Endodermal cell (in vitro differentiated cells): ENCODE results near the gene STK32B. TPM values are rescaled to one million over a fixed set of nuclear protein-coding genes. Genes with fewer than 3 reads are reported as not detected.

Experiments used
- DNase-seq: peaks from one replicate; pipeline ENCODE4 v3.0.0-alpha.2; 2017
- H3K27ac ChIP-seq: 2 replicates; pipeline ENCODE4 v1.5.1; 2013; ENCODE audit warnings: mild to moderate bottlenecking, low read depth, low read length, moderate library complexity
- H3K27me3 ChIP-seq: 2 replicates; pipeline ENCODE4 v1.6.1; 2013; ENCODE audit warnings: mild to moderate bottlenecking, low read length, moderate library complexity; ENCODE audit not compliant: insufficient read depth, control insufficient read depth, poor library complexity, severe bottlenecking
- H3K36me3 ChIP-seq: 2 replicates; pipeline ENCODE4 v1.7.0; 2013; ENCODE audit warnings: mild to moderate bottlenecking, low read length, moderate library complexity; ENCODE audit not compliant: control insufficient read depth, insufficient read depth
- H3K4me1 ChIP-seq: one replicate; pipeline ENCODE4 v1.7.0; 2013; ENCODE audit warnings: low read length; ENCODE audit not compliant: control insufficient read depth, insufficient read depth
- H3K4me3 ChIP-seq: 2 replicates; pipeline ENCODE4 v1.5.1; 2013; ENCODE audit warnings: mild to moderate bottlenecking, low read length, moderate library complexity
- H3K9ac ChIP-seq: 2 replicates; pipeline ENCODE4 v1.6.1; 2013; ENCODE audit warnings: mild to moderate bottlenecking, low read length, moderate library complexity; ENCODE audit not compliant: poor library complexity, severe bottlenecking; ENCODE audit errors: extremely low read depth
- H3K9me3 ChIP-seq: 2 replicates; pipeline ENCODE4 v1.6.1; 2013; ENCODE audit warnings: mild to moderate bottlenecking, low read length, moderate library complexity; ENCODE audit not compliant: control insufficient read depth
- H3K27ac Mint-ChIP-seq: 2 replicates; pipeline ENCODE4 v1.8.0; 2020; ENCODE audit warnings: mixed read lengths
- H3K27me3 Mint-ChIP-seq: 2 replicates; pipeline ENCODE4 v1.8.0; 2021; ENCODE audit warnings: mild to moderate bottlenecking, mixed read lengths; ENCODE audit not compliant: insufficient read depth
- H3K36me3 Mint-ChIP-seq: 2 replicates; pipeline ENCODE4 v1.8.0; 2020; ENCODE audit warnings: low read depth, mixed read lengths
- H3K4me1 Mint-ChIP-seq: 2 replicates; pipeline ENCODE4 v1.8.0; 2020; ENCODE audit warnings: mixed read lengths
- H3K4me3 Mint-ChIP-seq: 2 replicates; pipeline ENCODE4 v1.8.0; 2020; ENCODE audit warnings: mild to moderate bottlenecking, moderate library complexity, mixed read lengths
- H3K9me3 Mint-ChIP-seq: 2 replicates; pipeline ENCODE4 v1.8.0; 2020; ENCODE audit warnings: mild to moderate bottlenecking, mixed read lengths
- WGBS, 2 experiments: methylation state at CpG; one replicate each; pipeline versions ENCODE4 v1.1.5 to v1.1.7; 2013; ENCODE audit warnings: missing lambda C conversion rate in 2 of 2, mixed read lengths in 1 of 2; ENCODE audit not compliant: insufficient coverage in 1 of 2, insufficient read length in 1 of 2; 5-methylcytosine and 5-hydroxymethylcytosine counted together
- total RNA-seq, 2 donors: library from RNA; stranded (reverse); fragmentation: NEBNext Ultra II Directional in 1 of 2; extraction: Animal tissue kit (Norgen Biotek cat#: 25700) in 1 of 2; gene quantifications; 2 replicates in 1 of 2; 3 replicates in 1 of 2; pipeline ENCODE4 v1.2.1, GENCODE V29; 2021
- TF ChIP-seq, protein P1 (sequence below): fragments of 200-600 bp; sonication (generic); conservative IDR thresholded peaks from 2 replicates; pipeline ENCODE4 v1.5.0; 2021; ENCODE audit warnings: antibody characterized with exemption, mild to moderate bottlenecking

The STK32B gene
- total RNA-seq, 2 donors from 2014 or later = 1.4 to 1.5 TPM

DNA sequence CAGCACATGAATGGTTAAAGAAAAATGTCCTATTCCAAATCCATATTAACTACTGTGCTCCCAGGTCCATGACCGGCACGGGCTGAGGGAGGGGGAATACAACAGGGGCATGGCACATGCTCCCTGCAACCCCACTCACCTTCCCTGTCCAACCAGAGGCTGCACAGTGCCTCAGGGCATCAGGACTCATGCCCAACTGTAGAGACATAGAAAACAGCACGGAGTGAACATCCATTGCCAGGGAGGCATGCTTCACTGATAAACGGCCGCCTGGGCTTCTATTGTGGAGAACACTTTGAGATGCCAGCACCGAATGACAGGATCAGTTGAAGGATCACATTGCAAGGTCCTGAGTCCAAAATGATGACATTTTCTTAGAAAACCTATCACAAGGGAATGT, 140.6 kb downstream of the STK32B start:
- Mint-ChIP-seq H3K4me3 (no peak overlapping the region), H3K27me3 (no peaks in the 10 kb centered on the region), H3K27ac (no peak overlapping the region), H3K9me3 (no peaks in the 10 kb centered on the region), H3K36me3 (no peaks in the 10 kb centered on the region), H3K4me1 (no peaks in the 10 kb centered on the region)
- no peak overlapping the region for H3K27ac ChIP-seq
- no peaks in the 10 kb centered on the region for H3K36me3 ChIP-seq
- no peaks in the 10 kb centered on the region for H3K4me1 ChIP-seq
- no peak overlapping the region for H3K9ac ChIP-seq
- 91 to 93% methylated on average over 6 of the region's 6 CpGs for WGBS, 2 experiments
- no peak for DNase-seq
- H3K4me3 ChIP-seq = no peak overlapping the region
- H3K27me3 ChIP-seq = no peaks in the 10 kb centered on the region
- no peaks in the 10 kb centered on the region for H3K9me3 ChIP-seq
- TF ChIP-seq, protein P1, sequence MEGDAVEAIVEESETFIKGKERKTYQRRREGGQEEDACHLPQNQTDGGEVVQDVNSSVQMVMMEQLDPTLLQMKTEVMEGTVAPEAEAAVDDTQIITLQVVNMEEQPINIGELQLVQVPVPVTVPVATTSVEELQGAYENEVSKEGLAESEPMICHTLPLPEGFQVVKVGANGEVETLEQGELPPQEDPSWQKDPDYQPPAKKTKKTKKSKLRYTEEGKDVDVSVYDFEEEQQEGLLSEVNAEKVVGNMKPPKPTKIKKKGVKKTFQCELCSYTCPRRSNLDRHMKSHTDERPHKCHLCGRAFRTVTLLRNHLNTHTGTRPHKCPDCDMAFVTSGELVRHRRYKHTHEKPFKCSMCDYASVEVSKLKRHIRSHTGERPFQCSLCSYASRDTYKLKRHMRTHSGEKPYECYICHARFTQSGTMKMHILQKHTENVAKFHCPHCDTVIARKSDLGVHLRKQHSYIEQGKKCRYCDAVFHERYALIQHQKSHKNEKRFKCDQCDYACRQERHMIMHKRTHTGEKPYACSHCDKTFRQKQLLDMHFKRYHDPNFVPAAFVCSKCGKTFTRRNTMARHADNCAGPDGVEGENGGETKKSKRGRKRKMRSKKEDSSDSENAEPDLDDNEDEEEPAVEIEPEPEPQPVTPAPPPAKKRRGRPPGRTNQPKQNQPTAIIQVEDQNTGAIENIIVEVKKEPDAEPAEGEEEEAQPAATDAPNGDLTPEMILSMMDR = no peak

DNA sequence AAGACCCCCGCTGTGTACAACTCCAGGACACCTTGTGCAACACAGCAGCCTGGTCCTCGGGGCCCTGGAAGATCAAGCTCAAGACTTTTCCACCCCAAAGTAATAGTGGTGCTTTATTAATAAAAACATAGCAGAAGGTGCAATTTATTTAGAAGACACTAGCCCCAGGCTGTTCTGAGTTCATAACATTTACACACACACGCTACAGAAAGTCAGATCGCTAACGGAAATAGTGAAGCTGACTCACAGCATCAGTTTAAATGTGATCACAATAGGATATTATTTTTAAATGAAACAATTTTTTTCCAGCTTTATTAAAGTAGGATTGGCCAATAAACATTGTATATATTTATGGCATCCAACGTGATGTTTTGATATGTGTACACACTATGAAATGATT, 141.0 kb downstream of the STK32B start:
- H3K4me3 Mint-ChIP-seq = no peak overlapping the region
- Histone ChIP-seq H3K4me3 (no peak overlapping the region), H3K36me3 (no peaks in the 10 kb centered on the region), H3K9ac (no peak overlapping the region), H3K27me3 (no peaks in the 10 kb centered on the region), H3K9me3 (no peaks in the 10 kb centered on the region), H3K27ac (no peak overlapping the region), H3K4me1 (no peaks in the 10 kb centered on the region)
- H3K27ac Mint-ChIP-seq = no peak overlapping the region
- H3K36me3 Mint-ChIP-seq = no peaks in the 10 kb centered on the region
- TF ChIP-seq, protein P1 = no peak
- no peaks in the 10 kb centered on the region for H3K9me3 Mint-ChIP-seq
- no peak for DNase-seq
- 91 to 100% methylated on average over 1 to 6 of the region's 6 CpGs for WGBS, 2 experiments
- no peaks in the 10 kb centered on the region for H3K4me1 Mint-ChIP-seq
- H3K27me3 Mint-ChIP-seq = no peaks in the 10 kb centered on the region

DNA sequence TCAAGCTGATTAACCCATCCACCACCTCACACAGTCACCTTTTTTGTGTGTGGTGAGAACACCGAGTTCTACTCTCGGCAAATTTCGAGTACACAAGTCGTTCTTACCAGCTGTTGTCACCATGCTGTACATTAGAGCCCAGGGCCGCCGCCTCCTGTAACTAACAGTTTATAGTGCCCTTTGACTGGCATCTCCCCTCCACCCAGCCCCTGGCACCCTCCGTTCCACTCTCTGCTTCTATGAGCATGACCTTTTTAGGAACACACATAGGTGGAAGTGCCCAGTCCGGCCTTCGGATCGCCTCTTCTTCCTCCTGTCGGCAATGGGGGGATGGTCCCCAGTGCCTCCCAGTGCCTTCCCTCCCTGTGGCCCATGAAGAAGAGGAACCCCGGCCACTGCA, 141.4 kb downstream of the STK32B start:
- Mint-ChIP-seq H3K27ac (no peak overlapping the region), H3K4me1 (no peaks in the 10 kb centered on the region), H3K4me3 (no peak overlapping the region), H3K36me3 (no peaks in the 10 kb centered on the region), H3K9me3 (no peaks in the 10 kb centered on the region), H3K27me3 (no peaks in the 10 kb centered on the region)
- no peak overlapping the region for H3K27ac ChIP-seq
- H3K9ac ChIP-seq = no peak overlapping the region
- no peaks in the 10 kb centered on the region for H3K4me1 ChIP-seq
- TF ChIP-seq, protein P1 = no peak
- 83 to 97% methylated on average over 8 to 12 of the region's 12 CpGs for WGBS, 2 experiments
- no peaks in the 10 kb centered on the region for H3K36me3 ChIP-seq
- DNase-seq = no peak
- H3K27me3 ChIP-seq = no peaks in the 10 kb centered on the region
- H3K9me3 ChIP-seq = no peaks in the 10 kb centered on the region
- no peak overlapping the region for H3K4me3 ChIP-seq
